Tibial artery (tissue), 4 donors: ENCODE data around the gene MAP3K7.

ENCODE experiments used
- DNase-seq, 2 donors: peaks; one replicate each; pipeline ENCODE4 v3.0.0-alpha.2; 2019
- H3K27ac ChIP-seq, 2 donors: fragments of 200-600 bp; sonication (generic) in 1 of 2; 1 replicate in 1 of 2; 2 replicates in 1 of 2; pipeline ENCODE4 v1.5.1; 2018 to 2019; ENCODE audit warnings: mild to moderate bottlenecking in 1 of 2
- H3K27me3 ChIP-seq, 2 donors: fragments of 200-600 bp; sonication (generic) in 1 of 2; one replicate each; pipeline versions ENCODE4 v1.5.1 to v1.6.0; 2016 to 2019
- H3K36me3 ChIP-seq, 3 donors: fragments of 200-600 bp; sonication (generic) in 2 of 3; one replicate each; pipeline ENCODE4 v1.5.1; 2016 to 2019; ENCODE audit warnings: mild to moderate bottlenecking in 2 of 3
- H3K4me1 ChIP-seq, 4 donors: fragments of 200-600 bp; sonication (generic) in 2 of 4; 1 replicate in 3 of 4; 2 replicates in 1 of 4; pipeline ENCODE4 v1.5.1; 2016 to 2019
- H3K4me3 ChIP-seq, 2 donors: fragments of 200-600 bp; sonication (generic) in 1 of 2; 1 replicate in 1 of 2; 2 replicates in 1 of 2; pipeline ENCODE4 v1.5.1; 2018 to 2019; ENCODE audit warnings: mild to moderate bottlenecking in 2 of 2
- H3K9me3 ChIP-seq, 3 donors: fragments of 200-600 bp; sonication (generic) in 1 of 3; one replicate each; pipeline ENCODE4 v1.5.1; 2016 to 2019
- intact Hi-C: fragments of 100-400 bp; cut with DNase I; formaldehyde crosslinking; loops from one replicate; pipeline ENCODE4 v1.15.0; 2023; ENCODE audit warnings: low total_unique reads
- TF ChIP-seq, protein P1 (sequence below), 2 experiments: fragments of 200-600 bp in 1 of 2; fragments of 450-650 bp in 1 of 2; IDR thresholded peaks; one replicate each; pipeline ENCODE4 v1.5.1; 2017 to 2019; ENCODE audit warnings: antibody characterized with exemption in 2 of 2, mild to moderate bottlenecking in 1 of 2, moderate library complexity in 1 of 2

The MAP3K7 gene

DNA sequence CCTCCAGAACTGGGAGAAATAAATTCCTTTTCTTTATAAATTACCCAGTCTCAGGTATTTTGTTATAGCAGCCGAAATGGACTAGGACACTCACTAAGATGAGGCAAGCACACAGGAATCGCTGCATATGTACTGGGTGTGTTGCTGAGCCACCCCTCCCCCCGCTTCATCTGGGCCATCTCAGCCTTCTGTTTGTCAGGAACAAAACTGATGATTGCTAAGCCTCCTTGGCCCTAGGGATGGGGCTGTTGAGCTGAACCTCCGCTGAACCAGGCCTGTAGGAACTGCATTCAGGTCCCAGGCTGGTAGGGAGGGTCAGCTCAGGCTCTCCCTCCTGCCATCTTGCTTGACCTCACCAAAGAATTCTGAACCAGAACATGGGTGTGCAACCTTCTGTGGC lies 108.6 kb downstream of the MAP3K7 start:
- Histone ChIP-seq H3K4me1 (peaks cover 0 to 7% (median 4%) of the 10 kb centered on the region in 4 donors), H3K9me3 (no peaks in the 10 kb centered on the region), H3K4me3 (no peak overlapping the region), H3K36me3 (no peaks in the 10 kb centered on the region), H3K27ac (no peak overlapping the region), H3K27me3 (no peaks in the 10 kb centered on the region)
- TF ChIP-seq, protein P1, sequence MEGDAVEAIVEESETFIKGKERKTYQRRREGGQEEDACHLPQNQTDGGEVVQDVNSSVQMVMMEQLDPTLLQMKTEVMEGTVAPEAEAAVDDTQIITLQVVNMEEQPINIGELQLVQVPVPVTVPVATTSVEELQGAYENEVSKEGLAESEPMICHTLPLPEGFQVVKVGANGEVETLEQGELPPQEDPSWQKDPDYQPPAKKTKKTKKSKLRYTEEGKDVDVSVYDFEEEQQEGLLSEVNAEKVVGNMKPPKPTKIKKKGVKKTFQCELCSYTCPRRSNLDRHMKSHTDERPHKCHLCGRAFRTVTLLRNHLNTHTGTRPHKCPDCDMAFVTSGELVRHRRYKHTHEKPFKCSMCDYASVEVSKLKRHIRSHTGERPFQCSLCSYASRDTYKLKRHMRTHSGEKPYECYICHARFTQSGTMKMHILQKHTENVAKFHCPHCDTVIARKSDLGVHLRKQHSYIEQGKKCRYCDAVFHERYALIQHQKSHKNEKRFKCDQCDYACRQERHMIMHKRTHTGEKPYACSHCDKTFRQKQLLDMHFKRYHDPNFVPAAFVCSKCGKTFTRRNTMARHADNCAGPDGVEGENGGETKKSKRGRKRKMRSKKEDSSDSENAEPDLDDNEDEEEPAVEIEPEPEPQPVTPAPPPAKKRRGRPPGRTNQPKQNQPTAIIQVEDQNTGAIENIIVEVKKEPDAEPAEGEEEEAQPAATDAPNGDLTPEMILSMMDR (IDR thresholded peaks at IDR 0.05) = no peak
- intact Hi-C loops = loop anchor here (10.0 kb wide), 2 partner anchors 83 to 383 kb away; no protein-coding TSS in a partner anchor
- no peak for DNase-seq

DNA sequence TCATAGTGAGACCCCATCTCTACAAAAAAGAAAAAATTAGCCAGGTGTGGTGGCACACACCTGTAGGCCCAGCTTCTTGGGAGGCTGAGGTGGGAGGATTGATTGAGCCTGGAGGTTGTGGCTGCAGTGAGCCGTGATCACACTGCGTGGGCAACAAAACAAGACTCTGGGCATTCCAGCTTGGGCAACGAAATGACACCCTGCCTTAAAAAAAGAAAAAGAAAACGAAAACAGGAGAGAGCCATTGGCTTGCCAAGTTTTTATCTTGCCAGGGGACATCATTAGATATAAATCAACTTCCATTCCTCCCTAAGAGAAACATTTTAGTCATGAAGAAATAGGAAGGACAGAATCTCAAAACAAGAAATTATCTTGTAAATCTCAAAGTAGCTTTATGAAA lies 109.5 kb downstream of the MAP3K7 start:
- no peaks in the 10 kb centered on the region for H3K36me3 ChIP-seq
- H3K4me3 ChIP-seq = no peak overlapping the region
- intact Hi-C loops = loop anchor here (10.0 kb wide), 2 partner anchors 83 to 383 kb away; no protein-coding TSS in a partner anchor
- TF ChIP-seq, protein P1 (IDR thresholded peaks at IDR 0.05) = no peak
- H3K27me3 ChIP-seq = no peaks in the 10 kb centered on the region
- no peaks in the 10 kb centered on the region for H3K9me3 ChIP-seq
- H3K27ac ChIP-seq = no peak overlapping the region
- H3K4me1 ChIP-seq = peaks cover 0 to 7% (median 4%) of the 10 kb centered on the region in 4 donors
- no peak for DNase-seq

DNA sequence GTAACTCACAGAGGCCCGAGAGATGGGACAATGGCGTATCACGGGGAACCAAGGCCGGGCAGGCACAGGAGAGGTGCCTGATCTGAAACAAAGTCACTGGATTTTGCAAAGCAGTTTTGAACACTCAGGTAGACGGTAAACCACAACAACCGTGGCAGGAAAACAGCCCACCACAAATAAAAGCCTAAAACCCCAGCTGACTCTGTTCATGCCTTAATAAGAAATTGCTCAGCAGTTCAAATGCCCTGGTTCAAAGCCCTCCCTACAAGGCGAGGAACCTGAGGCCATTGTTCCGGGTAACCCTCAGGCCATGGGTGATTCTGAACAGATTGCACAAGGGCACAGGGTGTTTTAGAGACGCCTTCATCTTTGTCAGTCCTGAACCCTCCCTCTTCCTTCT lies 114.2 kb downstream of the MAP3K7 start:
- Histone ChIP-seq H3K4me1 (no peaks in the 10 kb centered on the region), H3K36me3 (no peaks in the 10 kb centered on the region), H3K27ac (no peak overlapping the region), H3K4me3 (no peak overlapping the region), H3K27me3 (no peaks in the 10 kb centered on the region), H3K9me3 (no peaks in the 10 kb centered on the region)
- intact Hi-C loops = loop anchor here (10.0 kb wide), 2 partner anchors 78 to 378 kb away; no protein-coding TSS in a partner anchor
- no peak for DNase-seq
- TF ChIP-seq, protein P1 (IDR thresholded peaks at IDR 0.05) = no peak

DNA sequence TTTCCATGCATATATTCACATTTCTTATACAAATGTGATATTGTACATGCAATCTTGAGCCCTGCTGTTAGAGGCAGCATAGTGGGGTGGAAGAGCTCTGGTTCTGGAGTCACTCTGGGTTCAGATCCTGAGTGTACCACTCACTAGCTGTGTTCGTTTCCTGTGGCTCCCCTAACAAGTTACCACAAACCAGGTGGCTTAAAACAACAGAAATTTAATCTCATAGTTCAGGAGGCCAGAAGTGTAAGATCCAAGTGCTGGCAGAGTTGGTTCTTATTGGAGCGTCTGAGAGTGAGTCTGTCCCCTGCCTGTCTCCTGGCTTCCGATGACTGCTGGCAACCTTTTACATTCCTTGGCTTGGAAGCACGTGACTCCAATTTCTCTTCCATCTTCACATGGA lies 115.6 kb downstream of the MAP3K7 start:
- H3K4me3 ChIP-seq = no peak overlapping the region
- H3K27ac ChIP-seq = no peak overlapping the region
- no peaks in the 10 kb centered on the region for H3K27me3 ChIP-seq
- TF ChIP-seq, protein P1 (IDR thresholded peaks at IDR 0.05) = no peak
- no peaks in the 10 kb centered on the region for H3K9me3 ChIP-seq
- intact Hi-C loops = loop anchor here (10.0 kb wide), 2 partner anchors 76 to 376 kb away; no protein-coding TSS in a partner anchor
- H3K36me3 ChIP-seq = no peaks in the 10 kb centered on the region
- DNase-seq = no peak
- H3K4me1 ChIP-seq = no peaks in the 10 kb centered on the region

DNA sequence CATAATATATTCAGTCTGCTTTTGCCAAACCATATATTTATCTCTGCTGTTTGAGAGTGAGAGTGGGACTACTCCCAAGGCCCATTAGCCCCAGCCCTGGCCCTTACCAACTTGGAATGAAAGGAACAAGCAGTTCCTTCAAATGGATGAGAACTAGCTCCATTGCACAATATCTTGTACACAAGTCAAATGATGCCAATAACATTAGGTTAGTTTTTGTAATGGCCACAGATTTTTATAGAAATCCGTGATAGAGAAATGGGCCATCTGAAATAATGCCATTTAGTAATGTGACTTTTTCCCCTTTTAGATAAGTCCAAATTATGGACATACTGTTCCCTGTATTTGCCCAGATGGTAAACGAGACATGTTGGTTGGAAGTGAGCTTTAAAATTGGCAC lies 117.0 kb downstream of the MAP3K7 start:
- Histone ChIP-seq H3K36me3 (no peaks in the 10 kb centered on the region), H3K4me3 (no peak overlapping the region), H3K27ac (no peak overlapping the region), H3K9me3 (no peaks in the 10 kb centered on the region), H3K27me3 (no peaks in the 10 kb centered on the region), H3K4me1 (no peaks in the 10 kb centered on the region)
- peak in 1 of 2 donors; percentile 55 for DNase-seq
- intact Hi-C loops = loop anchor here (10.0 kb wide), 2 partner anchors 75 to 375 kb away; no protein-coding TSS in a partner anchor
- TF ChIP-seq, protein P1 (IDR thresholded peaks at IDR 0.05) = no peak

DNA sequence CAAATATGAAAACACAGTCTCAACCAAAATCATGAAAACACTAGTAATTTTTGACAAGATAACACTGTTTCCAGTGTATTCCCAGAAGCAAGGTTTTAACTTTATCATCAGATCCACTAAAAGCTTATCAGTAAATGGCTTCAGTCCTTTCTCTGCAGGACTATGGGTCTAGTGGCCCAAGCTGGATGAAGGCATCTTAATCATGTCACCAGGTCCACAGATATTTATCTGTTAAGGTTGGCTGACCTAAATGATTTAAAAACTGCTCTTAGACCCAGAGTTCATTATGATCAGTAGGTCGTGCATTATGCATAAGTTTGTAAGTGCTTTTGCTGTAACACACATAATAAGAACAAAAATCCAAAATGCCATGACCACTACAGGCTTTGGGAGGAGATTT lies 118.0 kb downstream of the MAP3K7 start:
- intact Hi-C loops = no loop called here
- no peak for DNase-seq
- no peaks in the 10 kb centered on the region for H3K27me3 ChIP-seq
- H3K27ac ChIP-seq = no peak overlapping the region
- no peaks in the 10 kb centered on the region for H3K4me1 ChIP-seq
- H3K9me3 ChIP-seq = no peaks in the 10 kb centered on the region
- H3K4me3 ChIP-seq = no peak overlapping the region
- H3K36me3 ChIP-seq = no peaks in the 10 kb centered on the region
- TF ChIP-seq, protein P1 (IDR thresholded peaks at IDR 0.05) = no peak
